Measurements from ENCODE around the gene CCNQ.

DNA sequence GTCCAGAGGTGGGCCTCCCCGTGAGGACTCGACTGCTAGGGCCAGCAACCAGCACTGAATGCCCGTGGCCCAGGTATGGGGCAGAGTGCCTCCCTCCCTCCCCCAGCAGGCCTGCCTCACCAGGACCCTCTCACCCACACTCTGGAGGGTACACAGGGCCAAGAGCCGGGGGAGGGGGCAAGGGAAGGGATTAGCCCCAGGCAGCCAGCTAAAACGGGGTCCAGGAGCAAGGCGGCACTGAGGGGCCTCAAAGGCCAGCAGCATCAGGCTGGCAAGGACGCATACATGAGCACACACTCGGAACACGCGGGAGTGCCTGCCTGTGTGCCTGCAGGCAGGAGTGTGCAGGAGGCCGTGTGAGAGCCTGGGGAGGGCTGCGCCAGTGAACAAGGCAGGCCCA, 29.7 kb upstream of the CCNQ start:
- TF ChIP-seq CTCF (IDR thresholded peaks at IDR 0.05) (no peak), POLR2AphosphoS5 (IDR thresholded peaks at IDR 0.05) (no peak), POLR2A (IDR thresholded peaks at IDR 0.05) (no peak)
